Esophagus muscularis mucosa (tissue), 4 donors: Measurements from ENCODE around the gene SMIM22. TPM values are rescaled to one million over a fixed set of nuclear protein-coding genes. Genes with fewer than 3 reads are reported as not detected.

ENCODE experiments used
- DNase-seq: peaks from one replicate; pipeline ENCODE4 v3.0.0-alpha.2; 2017; ENCODE audit errors: extremely low spot score
- H3K27ac ChIP-seq, 4 donors: fragments of 200-600 bp; sonication (generic); replicated peaks in 1 of 4; 1 replicate in 3 of 4; 2 replicates in 1 of 4; pipeline ENCODE4 v1.5.1; 2016 to 2019; ENCODE audit warnings: mild to moderate bottlenecking in 1 of 4
- H3K27me3 ChIP-seq, 4 donors: fragments of 200-600 bp; sonication (generic); one replicate each; pipeline versions ENCODE4 v1.5.1 to v1.6.0; 2016 to 2019
- H3K36me3 ChIP-seq, 4 donors: fragments of 200-600 bp; sonication (generic); one replicate each; pipeline ENCODE4 v1.5.1; 2016 to 2019
- H3K4me1 ChIP-seq, 4 donors: fragments of 200-600 bp; sonication (generic); one replicate each; pipeline ENCODE4 v1.5.1; 2016 to 2019
- H3K4me3 ChIP-seq, 4 donors: fragments of 200-600 bp; sonication (generic); 1 replicate in 2 of 4; 2 replicates in 2 of 4; pipeline ENCODE4 v1.5.1; 2016 to 2019; ENCODE audit warnings: mild to moderate bottlenecking in 4 of 4, moderate library complexity in 1 of 4
- H3K9me3 ChIP-seq, 4 donors: fragments of 200-600 bp; sonication (generic); 1 replicate in 3 of 4; 2 replicates in 1 of 4; pipeline ENCODE4 v1.5.1; 2016 to 2019
- CTCF ChIP-seq, 3 experiments: fragments of 200-600 bp in 2 of 3; fragments of 450-650 bp in 1 of 3; sonication (generic) in 2 of 3; IDR thresholded peaks; one replicate each; pipeline ENCODE4 v1.5.1; 2017 to 2019; ENCODE audit warnings: antibody characterized with exemption in 3 of 3, mild to moderate bottlenecking in 2 of 3, moderate library complexity in 1 of 3
- EP300 ChIP-seq: sonication (generic); formaldehyde crosslinking; IDR thresholded peaks from one replicate; pipeline ENCODE4 v1.6.1; 2017; ENCODE audit warnings: antibody characterized with exemption
- POLR2A ChIP-seq: fragments of 450-650 bp; IDR thresholded peaks from one replicate; pipeline ENCODE4 v1.6.1; 2017; ENCODE audit warnings: antibody characterized with exemption, moderate library complexity, mild to moderate bottlenecking, low read depth
- POLR2AphosphoS5 ChIP-seq, 2 donors: sonication (generic); formaldehyde crosslinking; IDR thresholded peaks; one replicate each; pipeline ENCODE4 v1.6.1; 2017; ENCODE audit warnings: antibody characterized with exemption in 2 of 2
- WGBS: methylation state at CpG from one replicate; pipeline ENCODE4 v1.1.5; 2018; 5-methylcytosine and 5-hydroxymethylcytosine counted together
- intact Hi-C: fragments of 100-400 bp; cut with DNase I; formaldehyde crosslinking; loops from one replicate; pipeline ENCODE4 v1.15.1; 2023
- total RNA-seq, 4 donors: library from RNA; depleted of rRNA; stranded (reverse); fragments of >200 nt; gene quantifications; one replicate each; pipeline versions ENCODE4 v1.1.0 to v1.2.1, GENCODE V29; 2016

The SMIM22 gene
- total RNA-seq, 4 donors from 2014 or later = not detected

- peak overlapping the region in 3 of 4 donors; percentile 84 for H3K27ac ChIP-seq
Measured at GRCh38 chr16:4811773-4812172, 16.6 kb downstream of the SMIM22 start.

DNA sequence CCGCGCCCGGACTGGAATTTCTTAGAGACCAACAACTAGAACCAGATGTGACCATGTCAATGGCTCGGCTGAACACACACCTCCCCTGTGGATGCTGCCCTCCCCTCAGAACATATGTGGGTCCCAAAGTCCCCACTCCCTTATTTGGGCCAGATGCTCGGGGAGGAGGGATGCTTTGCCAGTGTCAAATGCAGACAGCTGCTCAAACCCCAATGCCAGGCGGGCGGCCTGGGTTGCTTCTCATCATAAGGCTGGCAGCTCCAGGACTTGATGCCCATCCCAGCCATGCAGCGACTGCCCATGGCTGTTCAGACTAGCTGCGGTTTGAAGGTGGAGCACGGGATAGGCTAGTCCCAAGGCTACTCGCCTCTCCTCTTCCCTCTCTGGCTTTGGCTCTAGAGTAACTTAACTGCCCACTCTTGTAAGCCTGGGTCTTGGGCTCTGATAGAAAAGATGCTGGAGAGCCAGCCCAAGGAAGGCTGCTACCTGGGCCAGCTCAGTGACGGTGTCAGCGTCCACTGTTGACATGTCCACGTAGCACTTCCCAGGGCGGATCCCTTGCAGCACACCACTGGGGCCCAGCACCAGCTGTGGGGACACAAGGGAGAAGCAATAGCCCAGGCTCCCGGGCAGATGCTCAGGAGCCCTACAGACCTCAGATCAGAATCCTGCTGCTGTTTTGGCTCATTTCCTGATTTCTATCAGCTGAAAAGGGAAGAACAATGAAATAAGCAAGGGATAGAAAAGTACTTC lies 18.3 kb downstream of the SMIM22 start:
- intact Hi-C loops = no loop called here
- Histone ChIP-seq H3K4me3 (no peak overlapping the region), H3K27me3 (no peaks in the 10 kb centered on the region), H3K36me3 (peaks cover 49 to 97% (median 84%) of the 10 kb centered on the region in 4 donors), H3K4me1 (peaks cover 21 to 40% (median 28%) of the 10 kb centered on the region in 4 donors), H3K27ac (peak overlapping the region; percentile 84 to 87 (median 84)), H3K9me3 (no peaks in the 10 kb centered on the region)
- 86% methylated on average over 13 of the region's 16 CpGs for WGBS
- no peak for TF ChIP-seq POLR2A
- no peak for TF ChIP-seq CTCF (IDR thresholded peaks at IDR 0.05)
- TF ChIP-seq EP300 = no peak
- no peak for TF ChIP-seq POLR2AphosphoS5 (IDR thresholded peaks at IDR 0.05)
- DNase-seq = no peak

More at GRCh38 chr16:4811773-4812172, 16.6 kb downstream of the SMIM22 start:
- Histone ChIP-seq H3K4me1 (peaks cover 21 to 40% (median 28%) of the 10 kb centered on the region in 4 donors), H3K4me3 (no peak overlapping the region), H3K36me3 (peaks cover 53 to 94% (median 82%) of the 10 kb centered on the region in 4 donors), H3K9me3 (no peaks in the 10 kb centered on the region), H3K27me3 (no peaks in the 10 kb centered on the region)
- intact Hi-C loops = no loop called here
- TF ChIP-seq POLR2AphosphoS5 (IDR thresholded peaks at IDR 0.05) (no peak), POLR2A (no peak), EP300 (no peak), CTCF (IDR thresholded peaks at IDR 0.05) (no peak)
- 98% methylated on average over 7 of the region's 9 CpGs for WGBS
- no peak for DNase-seq

DNA sequence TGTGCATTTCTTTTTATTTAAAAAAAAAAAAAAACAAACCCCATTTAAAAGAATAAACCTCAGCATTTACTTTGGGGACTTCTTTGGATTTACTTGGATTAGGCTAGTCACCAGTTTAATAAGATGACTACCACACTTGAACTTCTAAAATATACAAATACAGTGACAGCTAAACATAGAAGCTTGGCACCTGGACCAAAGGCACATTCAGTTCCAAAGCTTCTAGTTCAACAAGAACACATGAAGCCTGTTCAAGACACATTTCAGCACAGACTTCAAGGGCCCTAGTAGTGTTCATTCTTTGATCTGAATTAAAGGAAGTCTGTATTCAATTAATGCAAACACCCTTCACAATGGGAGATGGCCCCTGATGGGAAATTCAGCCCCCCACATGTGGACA lies 18.9 kb downstream of the SMIM22 start:
- Histone ChIP-seq H3K9me3 (no peaks in the 10 kb centered on the region), H3K36me3 (peaks cover 48 to 97% (median 84%) of the 10 kb centered on the region in 4 donors), H3K27me3 (no peaks in the 10 kb centered on the region), H3K27ac (peak overlapping the region; percentile 84 to 87 (median 84)), H3K4me1 (peaks cover 21 to 40% (median 28%) of the 10 kb centered on the region in 4 donors), H3K4me3 (peak overlapping the region in 2 of 4 donors; percentile 20)
- TF ChIP-seq CTCF (IDR thresholded peaks at IDR 0.05) (no peak), EP300 (peak; percentile 70), POLR2A (no peak), POLR2AphosphoS5 (IDR thresholded peaks at IDR 0.05) (peak; percentile 60 to 83)
- intact Hi-C loops = no loop called here
- no peak for DNase-seq

GRCh38 chr16:4814542-4815173 lies 19.5 kb downstream of the SMIM22 start:
- Histone ChIP-seq H3K4me3 (peak overlapping the region in 2 of 4 donors; percentile 20), H3K27ac (peak overlapping the region; percentile 84 to 87 (median 84)), H3K9me3 (no peaks in the 10 kb centered on the region), H3K27me3 (no peaks in the 10 kb centered on the region), H3K36me3 (peaks cover 42 to 97% (median 83%) of the 10 kb centered on the region in 4 donors), H3K4me1 (peaks cover 21 to 40% (median 28%) of the 10 kb centered on the region in 4 donors)
- TF ChIP-seq CTCF (IDR thresholded peaks at IDR 0.05) = peak in 2 of 3 experiments; percentile 12 to 15
- no peak for TF ChIP-seq POLR2A
- WGBS = 74% methylated on average over 16 of the region's 16 CpGs
- intact Hi-C loops = loop anchor here (5.0 kb wide), 1 partner anchor 47 kb away; the partner anchor contains the start of gene ZNF500
- no peak for DNase-seq
